OCI-LY7 (cell line): ENCODE measurements around the gene PSME3IP1. TPM values are rescaled to one million over a fixed set of nuclear protein-coding genes. Genes with fewer than 3 reads are reported as not detected.

Source experiments
- BruUV-seq: library from RNA; stranded (reverse); fragments of 400-500 nt; replicated peaks from 2 replicates; lab custom pipeline; 2021; lab: Mats Ljungman, UMichigan
- CTCF ChIA-PET: fragments of 300-600 bp; sonication (Branson Sonifier 250); formaldehyde crosslinking; loops from one replicate; lab custom pipeline; 2022; ENCODE audit warnings: antibody characterized with exemption; ENCODE audit not compliant: unreplicated experiment; lab: Charles Lee
- POLR2A ChIA-PET: fragments of 300-600 bp; sonication (Branson Sonifier 250); formaldehyde crosslinking; loops from one replicate; lab custom pipeline; 2022; ENCODE audit warnings: antibody characterized with exemption; lab: Charles Lee
- DNase-seq: peaks from one replicate; pipeline ENCODE4 v3.0.0-alpha.2; 2015; ENCODE audit warnings: low spot score
- H2AFZ ChIP-seq: fragments of 200-600 bp; sonication (generic), shearing (Covaris generic); 2 replicates; pipeline ENCODE4 v1.6.1; 2014; ENCODE audit warnings: mild to moderate bottlenecking, antibody characterized with exemption, low read length, moderate library complexity
- H3K27ac ChIP-seq: fragments of 200-600 bp; sonication (generic); 2 replicates; pipeline ENCODE4 v1.5.1; 2014; ENCODE audit warnings: mixed run types, low read depth, mild to moderate bottlenecking, moderate library complexity, low read length, inconsistent platforms; ENCODE audit not compliant: poor library complexity, severe bottlenecking
- H3K36me3 ChIP-seq: fragments of 200-600 bp; sonication (generic); 2 replicates; pipeline ENCODE4 v1.6.1; 2014; ENCODE audit warnings: mild to moderate bottlenecking, antibody characterized with exemption, low read length, moderate library complexity, mixed read lengths; ENCODE audit not compliant: insufficient read depth
- H3K4me1 ChIP-seq: fragments of 200-600 bp; sonication (generic); 2 replicates; pipeline ENCODE4 v1.5.1; 2014; ENCODE audit warnings: mild to moderate bottlenecking, low read length; ENCODE audit not compliant: insufficient read depth, poor library complexity, severe bottlenecking
- H3K4me2 ChIP-seq: fragments of 200-600 bp; sonication (generic); 2 replicates; pipeline ENCODE4 v1.6.1; 2014; ENCODE audit warnings: mild to moderate bottlenecking, low read length
- H3K4me3 ChIP-seq: fragments of 200-600 bp; sonication (generic); 2 replicates; pipeline ENCODE4 v1.5.1; 2014; ENCODE audit warnings: mild to moderate bottlenecking, low read depth, low read length; ENCODE audit not compliant: poor library complexity, severe bottlenecking
- H3K79me2 ChIP-seq: fragments of 200-600 bp; sonication (generic); 2 replicates; pipeline ENCODE4 v1.6.1; 2016; ENCODE audit warnings: low read depth, mild to moderate bottlenecking, low read length, moderate library complexity, mixed read lengths; ENCODE audit not compliant: insufficient read depth
- H3K9me2 ChIP-seq: fragments of 200-600 bp; sonication (generic); 2 replicates; pipeline ENCODE4 v1.6.1; 2016; ENCODE audit warnings: mild to moderate bottlenecking, low read length, mixed read lengths; ENCODE audit not compliant: insufficient read depth
- H3K9me3 ChIP-seq: fragments of 200-600 bp; sonication (generic); 2 replicates; pipeline ENCODE4 v1.6.1; 2014; ENCODE audit warnings: mild to moderate bottlenecking, mixed run types, low read length, mixed read lengths
- H4K20me1 ChIP-seq: fragments of 200-600 bp; sonication (generic); 2 replicates; pipeline ENCODE4 v1.6.1; 2014; ENCODE audit warnings: mild to moderate bottlenecking, antibody characterized with exemption, low read length, moderate library complexity, mixed read lengths; ENCODE audit not compliant: insufficient read depth
- EZH2phosphoT487 ChIP-seq: fragments of 200-600 bp; sonication (generic); IDR thresholded peaks from 2 replicates; pipeline ENCODE4 v1.6.1; 2018; ENCODE audit warnings: low read depth, borderline replicate concordance, mild to moderate bottlenecking, mixed run types, antibody characterized with exemption, low read length, moderate library complexity, mixed read lengths
- intact Hi-C: fragments of 100-400 bp; cut with micrococcal nuclease; formaldehyde crosslinking; loops from one replicate; pipeline ENCODE4 v1.10.0; 2022; ENCODE audit not compliant: unreplicated experiment
- total RNA-seq, 2 experiments: library from RNA; depleted of rRNA in 1 of 2; stranded (reverse); fragments of >200 nt in 1 of 2; shearing (Covaris generic) in 1 of 2; gene quantifications; 2 replicates each; pipeline ENCODE4 v1.2.3, GENCODE V29; 2014 to 2022
- TF ChIP-seq, protein P1 (sequence below): fragments of 200-600 bp; sonication (generic); conservative IDR thresholded peaks from 2 replicates; pipeline ENCODE4 v1.5.1; 2014; ENCODE audit warnings: mild to moderate bottlenecking, antibody characterized with exemption, low read length, moderate library complexity, mixed read lengths

The PSME3IP1 gene
- total RNA-seq, 2 experiments from 2014 or later: 89.5 to 152 TPM

DNA sequence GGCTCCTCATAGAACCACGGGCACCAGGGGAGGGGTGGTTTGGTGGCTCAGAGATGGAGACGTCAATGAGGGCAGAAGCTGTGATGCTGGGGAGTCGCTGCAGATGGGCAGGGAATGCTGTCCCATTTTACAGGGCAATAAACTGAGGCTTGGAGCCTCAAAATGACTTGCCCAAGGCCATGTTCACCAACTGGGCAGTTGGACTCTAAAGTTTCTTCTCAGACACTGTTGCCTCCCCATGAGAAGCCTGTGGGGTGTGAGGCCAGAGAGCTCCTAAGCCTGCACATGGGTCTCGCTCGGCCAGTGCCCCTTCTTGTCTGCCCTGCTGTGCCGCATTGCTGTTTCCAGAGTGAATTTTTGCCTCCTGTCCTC lies 54.9 kb downstream of the PSME3IP1 start:
- CTCF ChIA-PET: no interaction called here
- H2AFZ ChIP-seq: no peak overlapping the region
- H3K27ac ChIP-seq: no peak overlapping the region
- TF ChIP-seq, protein P1, sequence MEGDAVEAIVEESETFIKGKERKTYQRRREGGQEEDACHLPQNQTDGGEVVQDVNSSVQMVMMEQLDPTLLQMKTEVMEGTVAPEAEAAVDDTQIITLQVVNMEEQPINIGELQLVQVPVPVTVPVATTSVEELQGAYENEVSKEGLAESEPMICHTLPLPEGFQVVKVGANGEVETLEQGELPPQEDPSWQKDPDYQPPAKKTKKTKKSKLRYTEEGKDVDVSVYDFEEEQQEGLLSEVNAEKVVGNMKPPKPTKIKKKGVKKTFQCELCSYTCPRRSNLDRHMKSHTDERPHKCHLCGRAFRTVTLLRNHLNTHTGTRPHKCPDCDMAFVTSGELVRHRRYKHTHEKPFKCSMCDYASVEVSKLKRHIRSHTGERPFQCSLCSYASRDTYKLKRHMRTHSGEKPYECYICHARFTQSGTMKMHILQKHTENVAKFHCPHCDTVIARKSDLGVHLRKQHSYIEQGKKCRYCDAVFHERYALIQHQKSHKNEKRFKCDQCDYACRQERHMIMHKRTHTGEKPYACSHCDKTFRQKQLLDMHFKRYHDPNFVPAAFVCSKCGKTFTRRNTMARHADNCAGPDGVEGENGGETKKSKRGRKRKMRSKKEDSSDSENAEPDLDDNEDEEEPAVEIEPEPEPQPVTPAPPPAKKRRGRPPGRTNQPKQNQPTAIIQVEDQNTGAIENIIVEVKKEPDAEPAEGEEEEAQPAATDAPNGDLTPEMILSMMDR: no peak
- no peak for TF ChIP-seq EZH2phosphoT487
- H3K36me3 ChIP-seq: peaks cover 4% of the 10 kb centered on the region
- no peak overlapping the region for H3K4me2 ChIP-seq
- intact Hi-C loops: no loop called here
- POLR2A ChIA-PET: no interaction called here
- BruUV-seq: no TSS peak
- H3K79me2 ChIP-seq: no peaks in the 10 kb centered on the region
- H3K9me2 ChIP-seq: no peaks in the 10 kb centered on the region
- no peak for DNase-seq
- no peaks in the 10 kb centered on the region for H3K9me3 ChIP-seq
- no peak overlapping the region for H3K4me3 ChIP-seq
- no peaks in the 10 kb centered on the region for H4K20me1 ChIP-seq
- peaks cover 37% of the 10 kb centered on the region for H3K4me1 ChIP-seq

DNA sequence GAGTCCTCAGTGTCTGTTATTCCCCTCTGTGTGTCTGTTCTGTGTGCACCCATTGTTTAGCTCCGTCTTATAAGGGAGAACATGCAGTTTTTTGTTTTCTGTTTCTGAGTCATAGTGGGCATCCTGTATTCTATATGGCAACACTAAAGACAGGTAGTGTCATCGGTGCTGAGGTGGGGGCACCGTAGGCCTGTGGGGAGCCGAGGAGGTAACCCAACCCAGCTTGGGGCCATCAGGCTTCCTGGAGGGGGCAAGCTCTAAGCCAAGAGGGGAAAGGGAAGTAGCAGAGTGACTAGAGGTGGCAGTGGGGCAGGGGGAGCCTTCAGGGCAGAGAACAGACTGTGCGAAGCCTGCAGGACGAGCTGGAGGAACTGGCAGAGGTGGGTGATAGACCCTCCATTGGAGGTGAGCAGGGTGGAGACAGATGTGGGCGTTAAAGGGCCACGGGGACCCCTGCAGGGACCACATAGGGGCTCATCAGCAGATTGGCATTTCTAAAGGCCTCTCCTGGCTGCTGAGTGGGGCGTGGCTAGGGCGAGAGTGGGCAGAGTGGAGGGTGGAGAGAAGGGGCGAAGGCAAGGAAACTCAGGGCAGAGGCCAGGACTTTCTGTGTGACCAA lies 57.0 kb downstream of the PSME3IP1 start:
- CTCF ChIA-PET: no interaction called here
- H3K4me1 ChIP-seq: peaks cover 20% of the 10 kb centered on the region
- H2AFZ ChIP-seq: no peak overlapping the region
- H3K9me3 ChIP-seq: no peaks in the 10 kb centered on the region
- POLR2A ChIA-PET: no interaction called here
- TF ChIP-seq EZH2phosphoT487: no peak
- TF ChIP-seq, protein P1: no peak
- no peak overlapping the region for H3K4me2 ChIP-seq
- peaks cover 4% of the 10 kb centered on the region for H3K36me3 ChIP-seq
- no peak overlapping the region for H3K27ac ChIP-seq
- DNase-seq: no peak
- intact Hi-C loops: no loop called here
- H3K9me2 ChIP-seq: no peaks in the 10 kb centered on the region
- BruUV-seq: no TSS peak
- no peak overlapping the region for H3K4me3 ChIP-seq
- no peaks in the 10 kb centered on the region for H4K20me1 ChIP-seq
- H3K79me2 ChIP-seq: no peaks in the 10 kb centered on the region

DNA sequence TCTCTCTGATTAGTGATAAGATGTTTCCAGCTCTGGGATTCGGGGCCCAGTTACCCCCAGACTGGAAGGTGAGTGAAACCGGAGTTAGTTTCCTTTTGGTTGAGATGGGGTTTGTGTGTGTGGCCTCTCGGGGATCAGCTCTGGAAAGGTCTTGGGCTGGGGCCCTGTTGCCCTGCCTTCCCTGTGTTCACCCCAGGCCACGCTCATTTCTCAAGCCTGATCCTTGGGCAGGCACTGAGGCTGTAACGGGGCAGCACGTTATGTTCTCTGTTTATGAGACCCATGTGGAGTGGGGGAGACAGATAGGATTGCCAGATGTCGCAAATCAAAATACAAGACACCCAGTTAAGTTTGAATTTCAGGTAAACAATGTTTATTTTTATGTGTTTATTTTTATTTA lies 58.0 kb downstream of the PSME3IP1 start:
- Histone ChIP-seq H3K79me2 (no peaks in the 10 kb centered on the region), H3K4me1 (peaks cover 23% of the 10 kb centered on the region), H3K4me3 (no peak overlapping the region), H3K36me3 (peaks cover 4% of the 10 kb centered on the region), H3K9me2 (no peaks in the 10 kb centered on the region), H3K4me2 (no peak overlapping the region), H4K20me1 (no peaks in the 10 kb centered on the region), H3K9me3 (no peaks in the 10 kb centered on the region), H2AFZ (no peak overlapping the region), H3K27ac (no peak overlapping the region)
- intact Hi-C loops: no loop called here
- CTCF ChIA-PET: no interaction called here
- DNase-seq: no peak
- no TSS peak for BruUV-seq
- POLR2A ChIA-PET: no interaction called here
- TF ChIP-seq EZH2phosphoT487: no peak
- TF ChIP-seq, protein P1: no peak
